Stimulated activated CD8-positive, alpha-beta memory T cell treated with anti-CD3 and anti-CD28 coated beads, Interleukin-4, amount 100 ng/mL, for 4 hours (primary cell): ENCODE measurements around the gene GPR89A.
"Not testable (repeated sequence)": the region's sequence is repeated elsewhere in the genome, so short reads cannot be mapped to it uniquely, and the experiment has no call there.

Experiments
- DNase-seq, 2 donors: peaks; one replicate each; pipeline ENCODE4 v3.0.0-alpha.2; 2020; ENCODE audit warnings: low read depth in 2 of 2, low spot score in 1 of 2

GPR89A gene

DNA sequence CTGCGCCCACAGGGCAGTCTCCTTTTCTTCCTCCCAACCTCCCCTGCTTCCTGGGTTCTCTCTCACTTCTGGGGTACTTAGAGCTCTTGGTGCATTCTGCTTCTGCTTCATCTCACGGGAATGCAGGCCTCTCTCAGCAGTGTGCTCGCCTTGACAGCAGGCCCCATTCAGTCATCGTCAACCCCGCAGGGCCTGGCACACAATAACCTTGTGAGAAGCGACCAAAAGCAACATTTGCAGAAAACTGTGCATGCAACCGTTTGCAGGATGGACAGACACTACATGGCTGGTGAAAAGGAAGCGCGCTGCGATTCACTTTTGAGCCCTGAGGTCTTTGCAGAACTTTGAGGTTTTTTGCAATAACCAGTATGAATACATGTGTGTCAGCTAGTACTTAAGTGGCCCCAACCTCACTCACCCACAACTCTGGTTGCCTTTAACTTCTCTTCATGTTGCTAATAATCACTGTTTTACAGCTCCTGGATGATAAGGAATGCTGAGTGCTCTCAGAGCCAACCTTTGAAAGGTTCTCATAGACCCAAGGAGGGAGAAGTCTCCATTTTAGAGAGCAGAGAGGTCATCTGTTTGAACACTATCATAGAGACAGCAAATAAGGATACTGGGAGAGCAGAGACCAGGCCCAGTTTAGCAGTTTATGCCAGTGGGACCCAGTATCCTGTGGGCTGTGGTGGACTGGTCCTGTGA, 109.0 kb downstream of the GPR89A start:
- DNase-seq: no peak

DNA sequence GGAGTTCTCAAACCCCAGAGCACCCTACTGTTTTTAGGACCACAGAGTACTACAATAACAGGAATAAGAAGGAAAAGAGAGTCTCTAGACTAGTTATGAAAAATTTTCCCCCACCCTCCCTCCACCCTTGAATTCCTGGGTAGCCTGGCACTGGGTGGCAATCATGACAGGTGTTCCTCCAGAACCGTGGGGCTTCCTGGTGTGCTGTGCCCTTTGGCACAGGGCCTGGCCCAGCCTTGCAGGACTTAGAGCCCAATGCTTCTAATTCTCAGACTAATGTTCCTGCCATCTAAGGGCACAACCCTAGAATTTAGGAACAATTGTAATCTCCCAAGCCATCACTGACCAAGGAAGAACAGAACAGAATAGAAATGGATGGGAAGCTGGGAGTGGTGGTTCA, 110.0 kb downstream of the GPR89A start:
- no peak for DNase-seq

DNA sequence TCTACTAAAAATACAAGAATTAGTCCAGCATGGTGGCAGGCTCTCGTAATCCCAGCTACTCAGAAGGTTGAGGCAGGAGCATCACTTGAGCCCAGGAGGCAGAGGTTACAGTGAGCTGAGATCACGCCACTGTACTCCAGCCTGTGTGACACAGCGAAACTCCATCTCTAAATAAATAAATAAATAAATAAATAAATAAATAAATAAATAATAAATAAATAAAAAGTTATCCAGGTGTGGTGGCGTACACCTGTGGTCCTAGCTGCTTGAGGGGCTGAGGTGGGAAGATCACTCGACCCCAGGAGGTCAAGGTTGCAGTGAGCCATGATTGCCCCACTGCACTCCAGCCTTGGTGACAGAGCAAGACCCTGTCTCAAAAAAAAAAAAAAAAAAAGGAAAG, 110.7 kb downstream of the GPR89A start:
- not testable (repeated sequence) for DNase-seq

DNA sequence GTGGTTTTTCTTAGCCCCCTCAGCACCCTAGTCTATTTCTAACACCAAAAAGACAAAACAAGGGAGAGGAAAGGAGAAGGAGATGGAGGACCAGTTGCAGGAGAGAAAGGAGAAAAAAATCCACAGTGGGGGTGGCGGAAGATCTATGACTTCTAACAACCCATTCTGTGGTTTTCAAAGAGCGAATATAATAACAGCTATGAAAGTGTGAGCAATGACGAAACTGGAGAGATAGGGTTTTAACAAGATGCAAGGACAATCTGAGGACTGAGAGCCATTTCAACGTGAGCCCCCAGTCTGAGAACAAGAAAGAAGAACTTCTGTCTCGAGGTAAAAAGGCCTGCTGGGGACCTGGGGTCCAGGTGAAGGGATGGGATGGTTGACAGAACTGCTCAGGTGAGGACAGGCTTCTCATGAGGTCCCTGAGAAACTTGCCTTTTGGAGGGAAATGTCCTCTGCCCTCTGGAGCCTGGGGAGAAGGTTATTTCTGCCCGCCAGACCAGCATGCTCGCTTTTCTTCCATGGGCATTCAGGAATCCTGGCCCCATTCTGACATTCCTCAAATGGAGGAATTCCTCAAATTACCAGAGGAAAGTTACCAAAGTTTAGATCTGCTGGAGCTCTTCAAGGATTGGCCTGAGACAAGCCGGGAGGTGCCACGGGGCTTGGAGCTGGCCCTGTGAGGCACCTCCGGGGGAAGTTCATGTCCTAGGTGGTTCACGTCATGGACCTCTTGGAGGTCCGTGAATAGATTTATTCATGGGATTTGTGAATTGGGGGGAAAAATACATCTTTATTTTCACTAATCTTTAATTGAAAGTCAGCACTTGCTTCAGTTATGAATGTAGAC, 111.7 kb downstream of the GPR89A start, which contains the start of gene CD160:
TSS of gene CD160 (plus strand) at position 270 of the 850 bp plus-strand sequence. CDS start 8,829 bp downstream, outside the sequence.
- DNase-seq: no peak
